ENCODE measurements around the gene PARVA. TPM values are rescaled to one million over a fixed set of nuclear protein-coding genes. Genes with fewer than 3 reads are reported as not detected.

PARVA gene
- total and polyA plus RNA-seq, 2 of the 8 experiments (the other 6 are each of a cell fraction or from before 2014, with no cell fraction given) = 3.1 to 13.5 TPM

DNA sequence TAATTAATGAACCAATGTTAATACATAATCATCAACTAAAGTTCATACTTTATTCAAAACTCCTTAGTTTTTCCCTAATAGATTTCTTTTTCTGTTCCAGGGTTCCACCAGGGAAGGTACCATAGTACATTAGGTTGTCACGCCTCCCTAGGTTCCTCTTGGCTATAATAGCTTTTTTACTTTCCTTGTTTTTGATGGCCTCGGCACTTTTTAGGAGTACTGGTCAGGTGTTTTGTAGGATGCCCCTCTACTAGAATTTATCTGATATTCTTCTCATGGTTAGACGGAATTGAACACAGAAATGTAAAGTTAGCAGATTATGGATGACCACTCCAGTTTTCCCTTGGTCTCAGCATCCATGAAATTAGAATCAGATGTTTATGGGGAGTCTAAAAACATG is 34.0 kb downstream of the PARVA start:
- H3K23ac ChIP-seq (ENCODE audit: insufficient read length) = no peak overlapping the region
- H3K27me3 ChIP-seq (replicated peaks in 1 of 4; ENCODE audit: control insufficient read depth in 3 of 4, extremely low read depth in 1 of 4, insufficient read depth in 3 of 4, low read length in 3 of 4) = no peaks in the 10 kb centered on the region
- no peak for DNase-seq (ENCODE audit: low read depth in 1 of 2, low spot score in 2 of 2)
- ChIA-PET CTCF (ENCODE audit: partially characterized antibody) (interaction anchor here (0.7 to 4.8 kb wide), 26 partner anchors 11 to 482 kb away, joined by 3 to 33 read pairs (median 4); no protein-coding TSS in a partner anchor), POLR2A (ENCODE audit: partially characterized antibody) (interaction anchor here (1.0 to 1.7 kb wide), 3 partner anchors 32 to 478 kb away, joined by 3 to 4 read pairs (median 4); partner anchors contain the start of gene PARVA)
- H3K4me2 ChIP-seq (ENCODE audit: insufficient read depth in 1 of 2, low read depth in 2 of 2, low read length in 2 of 2) = 0 out of 4 replicates have a peak overlapping the region, but pooled peaks of 1 of the 2 experiments have one; percentile 3
- H3K14ac ChIP-seq (ENCODE audit: insufficient read length) = no peak overlapping the region
- no peak overlapping the region for H3K4ac ChIP-seq (replicated peaks; ENCODE audit: insufficient read length, low read depth, low read length)
- peak overlapping the region; percentile 24; the same call in 1 of the 2 replicates for H3K18ac ChIP-seq (ENCODE audit: extremely low read depth, low read length)
- H2AK5ac ChIP-seq (ENCODE audit: low read depth, low read length) = no peak overlapping the region
- no peak overlapping the region for H2BK20ac ChIP-seq (ENCODE audit: low read length)
- no peak overlapping the region for H3K4me3 ChIP-seq (ENCODE audit: extremely low read depth in 1 of 4, insufficient read depth in 2 of 4, low read depth in 3 of 4, low read length in 4 of 4)
- no peak overlapping the region for H2BK120ac ChIP-seq (replicated peaks; ENCODE audit: low read depth, low read length)
- H4K91ac ChIP-seq (replicated peaks; ENCODE audit: insufficient read length, low read length) = no peak overlapping the region
- H4K5ac ChIP-seq (ENCODE audit: insufficient read length, low read depth, low read length) = no peak overlapping the region
- WGBS, 2 experiments (ENCODE audit: extremely low coverage in 1 of 2, insufficient coverage in 1 of 2, insufficient read length in 1 of 2, insufficient replicate concordance in 2 of 2, low coverage in 1 of 2, low lambda C conversion rate in 2 of 2, missing lambda C conversion rate in 1 of 2) = 96% methylated on average over 3 of the region's 3 CpGs; no CpG with 5 or more reads in 1 of the 2 experiments
- H3K79me1 ChIP-seq (ENCODE audit: low read depth, low read length) = no peaks in the 10 kb centered on the region
- no peaks in the 10 kb centered on the region for H3K79me2 ChIP-seq (ENCODE audit: control insufficient read depth in 1 of 2, insufficient read depth in 2 of 2, low read length in 2 of 2)
- no peak overlapping the region for H2BK15ac ChIP-seq (ENCODE audit: low read length)
- TF ChIP-seq TBP (IDR thresholded peaks at IDR 0.05; ENCODE audit: low read depth, low read length) (no peak), TAF1 (IDR thresholded peaks at IDR 0.05; ENCODE audit: low read depth, low read length) (no peak), NANOG (IDR thresholded peaks at IDR 0.05; ENCODE audit: insufficient read depth, low read depth, low read length, poor library complexity, severe bottlenecking) (no peak), CHD1 (IDR thresholded peaks at IDR 0.05; ENCODE audit: low read depth, low read length) (no peak), PHF8 (conservative IDR thresholded peaks at IDR 0.05; ENCODE audit: low read depth, low read length) (no peak), SUZ12 (IDR thresholded peaks at IDR 0.05; ENCODE audit: low read length) (no peak), SP2 (IDR thresholded peaks at IDR 0.05; ENCODE audit: low read length) (no peak), ATF2 (IDR thresholded peaks at IDR 0.05; ENCODE audit: low read length) (no peak), POLR2AphosphoS5 (IDR thresholded peaks at IDR 0.05; ENCODE audit: low read depth, low read length) (no peak), RAD21 (IDR thresholded peaks at IDR 0.05 in 1 of 2, conservative IDR thresholded peaks at IDR 0.05 in 1 of 2; ENCODE audit: low read depth in 2 of 2, low read length in 2 of 2) (no peak)
- TF ChIP-seq, protein P1, sequence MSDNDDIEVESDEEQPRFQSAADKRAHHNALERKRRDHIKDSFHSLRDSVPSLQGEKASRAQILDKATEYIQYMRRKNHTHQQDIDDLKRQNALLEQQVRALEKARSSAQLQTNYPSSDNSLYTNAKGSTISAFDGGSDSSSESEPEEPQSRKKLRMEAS (IDR thresholded peaks at IDR 0.05) = no peak
- no peaks in the 10 kb centered on the region for H4K20me1 ChIP-seq (replicated peaks in 1 of 2; ENCODE audit: control insufficient read depth in 1 of 2, insufficient read depth in 2 of 2, low read length in 2 of 2)
- no peak overlapping the region for H3K56ac ChIP-seq (replicated peaks; ENCODE audit: insufficient read length, low read depth, low read length)
- no peak overlapping the region for H4K8ac ChIP-seq (ENCODE audit: extremely low read depth, insufficient read depth, low read length)
- H3K27ac ChIP-seq (ENCODE audit: low read depth, low read length) = no peak overlapping the region
- H3K23me2 ChIP-seq (ENCODE audit: low read depth, low read length) = no peaks in the 10 kb centered on the region; the same call in 1 of the 2 replicates
- no peaks in the 10 kb centered on the region for H3K9me3 ChIP-seq (ENCODE audit: insufficient read depth in 2 of 2, low read depth in 1 of 2, low read length in 1 of 2)
- no peak overlapping the region for H2BK5ac ChIP-seq (ENCODE audit: low read depth, low read length)
- no peak for FAIRE-seq
- H3K9ac ChIP-seq (replicated peaks in 1 of 4; ENCODE audit: extremely low read depth in 1 of 4, low read depth in 3 of 4, low read length in 3 of 4) = no peak overlapping the region
- peaks cover 0 to 7% (median 4%) of the 10 kb centered on the region in 4 experiments; a peak in 4 of 7 replicates for H3K4me1 ChIP-seq (replicated peaks in 1 of 4; ENCODE audit: control insufficient read depth in 3 of 4, insufficient read depth in 4 of 4, low read length in 3 of 4)
- H2AFZ ChIP-seq (ENCODE audit: low read length) = no peak overlapping the region
- H2BK12ac ChIP-seq (ENCODE audit: low read depth, low read length) = no peak overlapping the region; the same call in 1 of the 2 replicates
- H3K36me3 ChIP-seq (ENCODE audit: control insufficient read depth in 2 of 4, insufficient read depth in 4 of 4, low read length in 3 of 4) = no peaks in the 10 kb centered on the region

Measured in H1 (cell line).